Measurements from ENCODE around the gene TENT4A. TPM values are rescaled to one million over a fixed set of nuclear protein-coding genes. Genes with fewer than 3 reads are reported as not detected.
A peak's percentile ranks its signal among the peaks of the same experiment; 100 is the strongest.

TENT4A gene
- total and polyA plus RNA-seq, 12 donors, result 4.2 to 13.7 (median 11.3) TPM

DNA sequence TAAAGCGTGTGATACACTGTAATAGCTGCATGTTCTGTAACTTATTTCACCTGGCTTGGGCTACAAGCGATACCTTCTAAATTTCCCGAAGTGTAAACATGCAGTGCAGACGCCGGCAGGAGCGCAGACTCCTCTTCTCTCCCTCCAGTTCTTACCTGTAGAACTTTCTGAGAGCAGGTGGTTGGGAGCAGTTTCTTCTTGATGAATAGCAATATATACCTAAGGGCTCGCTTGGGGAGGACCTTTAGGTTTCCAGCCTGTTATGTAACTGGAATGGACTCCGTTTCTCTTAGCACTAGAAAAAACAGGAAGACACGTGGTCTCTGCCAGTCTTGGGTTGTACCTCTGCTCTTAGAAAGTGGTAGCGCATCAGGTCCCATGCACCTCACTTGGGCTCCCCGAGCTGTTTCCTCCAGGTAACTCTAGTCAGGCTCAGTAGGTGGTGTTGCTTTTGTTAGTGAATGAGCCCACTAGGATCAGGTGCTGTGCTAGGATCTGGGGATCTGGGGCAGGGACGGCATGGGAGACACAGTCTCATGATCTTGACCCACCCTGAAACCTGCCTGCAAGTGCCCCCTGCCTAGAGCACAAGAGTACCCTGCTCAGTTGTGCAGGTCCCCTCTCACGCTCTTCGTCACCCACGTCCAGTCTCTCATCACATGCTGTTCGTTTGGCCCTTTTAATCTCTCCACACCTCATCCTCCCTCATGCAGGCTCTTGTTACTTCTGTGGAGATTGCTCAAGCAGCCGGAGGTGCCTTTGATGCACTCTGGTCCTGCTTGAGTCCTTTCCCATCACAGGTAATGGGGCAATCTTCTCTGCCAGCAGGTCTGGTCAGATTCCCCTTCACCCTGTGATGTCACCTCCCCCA, 2.8 kb downstream of the TENT4A start:
- TF ChIP-seq, protein P1, sequence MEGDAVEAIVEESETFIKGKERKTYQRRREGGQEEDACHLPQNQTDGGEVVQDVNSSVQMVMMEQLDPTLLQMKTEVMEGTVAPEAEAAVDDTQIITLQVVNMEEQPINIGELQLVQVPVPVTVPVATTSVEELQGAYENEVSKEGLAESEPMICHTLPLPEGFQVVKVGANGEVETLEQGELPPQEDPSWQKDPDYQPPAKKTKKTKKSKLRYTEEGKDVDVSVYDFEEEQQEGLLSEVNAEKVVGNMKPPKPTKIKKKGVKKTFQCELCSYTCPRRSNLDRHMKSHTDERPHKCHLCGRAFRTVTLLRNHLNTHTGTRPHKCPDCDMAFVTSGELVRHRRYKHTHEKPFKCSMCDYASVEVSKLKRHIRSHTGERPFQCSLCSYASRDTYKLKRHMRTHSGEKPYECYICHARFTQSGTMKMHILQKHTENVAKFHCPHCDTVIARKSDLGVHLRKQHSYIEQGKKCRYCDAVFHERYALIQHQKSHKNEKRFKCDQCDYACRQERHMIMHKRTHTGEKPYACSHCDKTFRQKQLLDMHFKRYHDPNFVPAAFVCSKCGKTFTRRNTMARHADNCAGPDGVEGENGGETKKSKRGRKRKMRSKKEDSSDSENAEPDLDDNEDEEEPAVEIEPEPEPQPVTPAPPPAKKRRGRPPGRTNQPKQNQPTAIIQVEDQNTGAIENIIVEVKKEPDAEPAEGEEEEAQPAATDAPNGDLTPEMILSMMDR (IDR thresholded peaks at IDR 0.05), result no peak
- intact Hi-C loops (cut with DNase I), result loop anchor here in 2 of 10 donors (2.0 to 10.0 kb wide), 2 partner anchors 81 to 83 kb away; partner anchors contain the start of genes NSUN2 (in 2 of the 2) and SRD5A1 (in 2 of the 2)
- 50 to 54% methylated on average over 17 of the region's 17 CpGs for WGBS, 2 donors
- Histone ChIP-seq H3K9me3 (no peaks in the 10 kb centered on the region), H3K27ac (peak overlapping the region in 1 of 10 donors; percentile 5), H3K4me3 (peak overlapping the region in 9 of 10 donors; percentile 49 to 69 (median 60)), H3K36me3 (peaks cover 0 to 12% (median 0%) of the 10 kb centered on the region in 9 donors), H3K27me3 (no peaks in the 10 kb centered on the region), H3K4me1 (peaks cover 5 to 75% (median 66%) of the 10 kb centered on the region in 9 donors)
- DNase-seq (peak in 1 of 2 donors; percentile 3), ATAC-seq (no peak)

DNA sequence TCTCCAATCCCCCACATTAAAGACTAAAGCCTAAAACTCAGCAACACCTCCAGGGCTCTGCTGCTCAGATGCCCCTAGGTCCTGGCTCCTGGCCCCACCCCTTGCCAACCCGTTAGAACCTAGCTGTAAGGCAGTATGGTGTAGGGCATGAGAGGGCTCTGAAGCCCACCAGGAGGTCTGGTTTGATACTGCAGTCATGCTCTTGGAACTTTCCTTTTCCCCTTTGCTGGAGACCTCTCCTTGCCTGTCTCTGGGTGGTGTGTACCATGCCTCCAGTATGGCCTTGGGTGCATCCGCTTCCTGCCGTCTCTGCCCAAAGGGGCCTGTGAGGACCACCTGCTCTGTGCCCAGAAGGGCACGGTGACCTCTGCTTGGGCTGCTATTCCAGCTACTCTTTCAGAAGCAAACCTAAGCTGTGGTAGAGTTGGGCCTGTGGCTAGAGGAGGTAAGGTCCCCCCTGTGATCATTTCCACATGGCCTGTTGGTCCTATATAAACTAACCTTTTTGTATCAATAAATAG, 3.5 kb downstream of the TENT4A start:
- TF ChIP-seq, protein P1 (IDR thresholded peaks at IDR 0.05), result no peak
- H3K36me3 ChIP-seq, result peaks cover 0 to 12% (median 0%) of the 10 kb centered on the region in 9 donors
- H3K27ac ChIP-seq, result peak overlapping the region in 1 of 10 donors; percentile 23
- 75 to 76% methylated on average over 4 of the region's 4 CpGs for WGBS, 2 donors
- H3K4me1 ChIP-seq, result peaks cover 5 to 79% (median 72%) of the 10 kb centered on the region in 9 donors
- H3K4me3 ChIP-seq, result peak overlapping the region in 6 of 10 donors; percentile 58 to 69 (median 63)
- no peaks in the 10 kb centered on the region for H3K27me3 ChIP-seq
- intact Hi-C loops (cut with DNase I), result loop anchor here in 1 of 10 donors (10.0 kb wide), 1 partner anchor 82 kb away; the partner anchor contains the start of genes NSUN2 and SRD5A1
- ATAC-seq (no peak), DNase-seq (peak in 1 of 2 donors; percentile 2)
- H3K9me3 ChIP-seq, result no peaks in the 10 kb centered on the region

GRCh38 chr5:6717247-6717646, 4.0 kb downstream of the TENT4A start:
- no peak for ATAC-seq
- no peak overlapping the region for H3K4me3 ChIP-seq
- no peak overlapping the region for H3K27ac ChIP-seq
- peak in 1 of 2 donors; percentile 1 for DNase-seq
- peaks cover 5 to 79% (median 73%) of the 10 kb centered on the region in 9 donors for H3K4me1 ChIP-seq
- H3K9me3 ChIP-seq, result no peaks in the 10 kb centered on the region
- H3K36me3 ChIP-seq, result peaks cover 0 to 12% (median 0%) of the 10 kb centered on the region in 9 donors
- intact Hi-C loops (cut with DNase I), result loop anchor here in 1 of 10 donors (10.0 kb wide), 1 partner anchor 82 kb away; the partner anchor contains the start of genes NSUN2 and SRD5A1
- no peaks in the 10 kb centered on the region for H3K27me3 ChIP-seq
- TF ChIP-seq, protein P1 (IDR thresholded peaks at IDR 0.05), result no peak

DNA sequence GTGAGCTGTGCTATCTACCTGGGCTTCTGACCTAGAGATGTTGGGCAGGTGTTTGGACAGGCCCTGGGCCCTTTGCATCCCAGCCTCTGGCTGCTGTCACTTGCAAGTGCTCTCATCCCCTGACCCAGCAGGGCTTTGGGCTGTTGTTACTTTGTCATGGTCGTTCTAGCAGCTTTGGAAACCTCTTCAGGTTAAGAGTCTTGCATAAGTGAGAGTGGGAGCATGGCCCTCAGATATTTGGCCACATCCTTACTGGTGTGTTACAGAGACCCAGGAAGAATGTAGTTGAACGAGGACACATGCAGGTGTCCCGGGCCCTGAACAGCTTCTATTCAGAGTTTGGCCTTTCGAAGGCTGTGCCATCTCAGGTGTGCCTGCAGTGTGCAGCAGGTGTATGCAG, 4.5 kb downstream of the TENT4A start:
- H3K4me1 ChIP-seq, result peaks cover 5 to 81% (median 77%) of the 10 kb centered on the region in 9 donors
- H3K27ac ChIP-seq, result no peak overlapping the region
- 60 to 66% methylated on average over 4 of the region's 4 CpGs for WGBS, 2 donors
- TF ChIP-seq, protein P1 (IDR thresholded peaks at IDR 0.05), result no peak
- intact Hi-C loops (cut with DNase I), result loop anchor here in 1 of 10 donors (10.0 kb wide), 1 partner anchor 83 kb away; the partner anchor contains the start of genes NSUN2 and SRD5A1
- H3K27me3 ChIP-seq, result no peaks in the 10 kb centered on the region
- peaks cover 0 to 12% (median 0%) of the 10 kb centered on the region in 9 donors for H3K36me3 ChIP-seq
- no peak for DNase-seq
- no peak overlapping the region for H3K4me3 ChIP-seq
- no peak for ATAC-seq
- no peaks in the 10 kb centered on the region for H3K9me3 ChIP-seq

Measured in heart right ventricle (tissue), 16 donors.